Tibial nerve (tissue), 4 donors: Measurements from ENCODE around the gene ZG16B. TPM values are rescaled to one million over a fixed set of nuclear protein-coding genes. Genes with fewer than 3 reads are reported as not detected.

Experiments
- DNase-seq, 2 donors: peaks; one replicate each; pipeline ENCODE4 v3.0.0-alpha.2; 2019; ENCODE audit warnings: low spot score in 2 of 2
- H3K27ac ChIP-seq, 4 donors: fragments of 200-600 bp; sonication (generic) in 3 of 4; one replicate each; pipeline ENCODE4 v1.5.1; 2017 to 2019; ENCODE audit warnings: mild to moderate bottlenecking in 1 of 4
- H3K27me3 ChIP-seq, 2 donors: fragments of 200-600 bp; sonication (generic) in 1 of 2; one replicate each; pipeline versions ENCODE4 v1.5.1 to v1.6.0; 2017 to 2019
- H3K36me3 ChIP-seq, 3 donors: fragments of 200-600 bp; sonication (generic); one replicate each; pipeline ENCODE4 v1.5.1; 2018 to 2019
- H3K4me1 ChIP-seq, 4 donors: fragments of 200-600 bp; sonication (generic) in 3 of 4; one replicate each; pipeline ENCODE4 v1.5.1; 2017 to 2019
- H3K4me3 ChIP-seq, 4 donors: fragments of 200-600 bp; sonication (generic) in 3 of 4; one replicate each; pipeline ENCODE4 v1.5.1; 2017 to 2019; ENCODE audit warnings: mild to moderate bottlenecking in 1 of 4, moderate library complexity in 1 of 4
- H3K9me3 ChIP-seq, 4 donors: fragments of 200-600 bp; sonication (generic) in 3 of 4; one replicate each; pipeline ENCODE4 v1.5.1; 2017 to 2019
- EP300 ChIP-seq, 2 donors: sonication (generic); formaldehyde crosslinking; IDR thresholded peaks; one replicate each; pipeline ENCODE4 v1.6.1; 2017; ENCODE audit warnings: antibody characterized with exemption in 2 of 2, mild to moderate bottlenecking in 1 of 2
- POLR2A ChIP-seq, 2 donors: fragments of 450-650 bp; IDR thresholded peaks; one replicate each; pipeline ENCODE4 v1.6.1; 2017; ENCODE audit warnings: antibody characterized with exemption in 2 of 2, mild to moderate bottlenecking in 2 of 2, moderate library complexity in 2 of 2
- WGBS, 2 donors: methylation state at CpG; one replicate each; pipeline ENCODE4 v1.1.5; 2018; 5-methylcytosine and 5-hydroxymethylcytosine counted together
- total RNA-seq, 4 donors: library from RNA; depleted of rRNA; stranded (reverse); fragments of >200 nt; gene quantifications; one replicate each; pipeline ENCODE4 v1.1.0, GENCODE V29; 2016
- TF ChIP-seq, protein P1 (sequence below), 5 experiments: fragments of 200-600 bp in 3 of 5; fragments of 450-650 bp in 2 of 5; sonication (generic) in 3 of 5; IDR thresholded peaks; one replicate each; pipeline ENCODE4 v1.5.1; 2016 to 2019; ENCODE audit warnings: antibody characterized with exemption in 5 of 5, mild to moderate bottlenecking in 3 of 5, moderate library complexity in 2 of 5

Gene ZG16B
- total RNA-seq, 4 donors from 2014 or later = not detected

DNA sequence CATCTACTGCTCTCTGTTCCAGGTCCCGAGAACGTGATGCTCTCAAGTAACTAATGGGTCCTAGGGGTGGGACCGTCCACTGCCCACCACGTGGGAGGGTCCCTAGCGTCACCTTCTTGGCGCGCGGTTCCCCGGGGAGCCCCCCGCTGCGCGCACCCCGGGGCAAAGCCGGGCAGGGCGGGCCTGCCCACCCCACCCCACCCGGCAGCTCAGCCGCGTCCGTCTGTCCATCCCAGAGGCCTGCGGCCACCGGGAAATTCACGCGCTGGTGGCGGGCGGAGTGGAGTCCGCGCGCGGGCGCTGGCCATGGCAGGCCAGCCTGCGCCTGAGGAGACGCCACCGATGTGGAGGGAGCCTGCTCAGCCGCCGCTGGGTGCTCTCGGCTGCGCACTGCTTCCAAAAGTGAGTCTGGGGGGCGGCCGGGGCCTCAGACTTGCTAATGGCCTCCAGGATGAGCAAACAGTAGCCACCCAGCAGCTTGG lies 31.3 kb upstream of the ZG16B start:
- 85 to 86% methylated on average over 28 to 39 of the region's 39 CpGs for whole genome bisulfite sequencing, 2 donors
- no peak overlapping the region for H3K27ac ChIP-seq
- H3K4me3 ChIP-seq = no peak overlapping the region
- H3K27me3 ChIP-seq = peaks cover 0 to 16% of the 10 kb centered on the region in 2 donors
- H3K36me3 ChIP-seq = no peaks in the 10 kb centered on the region
- no peaks in the 10 kb centered on the region for H3K4me1 ChIP-seq
- DNase-seq = no peak
- peaks cover 0 to 10% (median 4%) of the 10 kb centered on the region in 4 donors for H3K9me3 ChIP-seq
- TF ChIP-seq POLR2A (IDR thresholded peaks at IDR 0.05) (no peak), EP300 (IDR thresholded peaks at IDR 0.05) (no peak)
- TF ChIP-seq, protein P1, sequence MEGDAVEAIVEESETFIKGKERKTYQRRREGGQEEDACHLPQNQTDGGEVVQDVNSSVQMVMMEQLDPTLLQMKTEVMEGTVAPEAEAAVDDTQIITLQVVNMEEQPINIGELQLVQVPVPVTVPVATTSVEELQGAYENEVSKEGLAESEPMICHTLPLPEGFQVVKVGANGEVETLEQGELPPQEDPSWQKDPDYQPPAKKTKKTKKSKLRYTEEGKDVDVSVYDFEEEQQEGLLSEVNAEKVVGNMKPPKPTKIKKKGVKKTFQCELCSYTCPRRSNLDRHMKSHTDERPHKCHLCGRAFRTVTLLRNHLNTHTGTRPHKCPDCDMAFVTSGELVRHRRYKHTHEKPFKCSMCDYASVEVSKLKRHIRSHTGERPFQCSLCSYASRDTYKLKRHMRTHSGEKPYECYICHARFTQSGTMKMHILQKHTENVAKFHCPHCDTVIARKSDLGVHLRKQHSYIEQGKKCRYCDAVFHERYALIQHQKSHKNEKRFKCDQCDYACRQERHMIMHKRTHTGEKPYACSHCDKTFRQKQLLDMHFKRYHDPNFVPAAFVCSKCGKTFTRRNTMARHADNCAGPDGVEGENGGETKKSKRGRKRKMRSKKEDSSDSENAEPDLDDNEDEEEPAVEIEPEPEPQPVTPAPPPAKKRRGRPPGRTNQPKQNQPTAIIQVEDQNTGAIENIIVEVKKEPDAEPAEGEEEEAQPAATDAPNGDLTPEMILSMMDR (IDR thresholded peaks at IDR 0.05) = no peak

DNA sequence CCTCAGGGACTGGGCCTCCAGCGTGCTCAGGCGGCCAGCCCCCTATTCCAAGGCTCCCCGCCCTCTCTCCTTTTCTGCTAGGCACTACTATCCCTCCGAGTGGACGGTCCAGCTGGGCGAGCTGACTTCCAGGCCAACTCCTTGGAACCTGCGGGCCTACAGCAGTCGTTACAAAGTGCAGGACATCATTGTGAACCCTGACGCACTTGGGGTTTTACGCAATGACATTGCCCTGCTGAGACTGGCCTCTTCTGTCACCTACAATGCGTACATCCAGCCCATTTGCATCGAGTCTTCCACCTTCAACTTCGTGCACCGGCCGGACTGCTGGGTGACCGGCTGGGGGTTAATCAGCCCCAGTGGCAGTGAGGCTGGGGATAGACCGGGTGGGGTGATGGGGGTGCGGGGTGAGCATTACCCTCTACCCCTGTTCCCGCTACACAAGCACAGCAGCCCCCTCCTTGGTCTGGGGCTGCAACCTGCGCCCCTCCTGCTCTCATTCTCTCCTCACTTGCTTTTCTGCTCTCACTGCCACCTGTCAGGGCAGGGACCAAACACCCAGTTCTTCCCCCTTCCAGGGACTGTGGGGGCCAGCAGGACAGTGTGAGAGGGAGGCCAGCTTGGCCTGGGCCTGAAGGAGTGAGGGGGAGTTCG lies 30.8 kb upstream of the ZG16B start:
- H3K4me3 ChIP-seq = no peak overlapping the region
- no peaks in the 10 kb centered on the region for H3K4me1 ChIP-seq
- H3K27ac ChIP-seq = no peak overlapping the region
- H3K27me3 ChIP-seq = peaks cover 0 to 15% of the 10 kb centered on the region in 2 donors
- no peak for DNase-seq
- 79 to 83% methylated on average over 20 to 21 of the region's 21 CpGs for WGBS, 2 donors
- TF ChIP-seq, protein P1 (IDR thresholded peaks at IDR 0.05) = no peak
- TF ChIP-seq EP300 (IDR thresholded peaks at IDR 0.05) = no peak
- TF ChIP-seq POLR2A (IDR thresholded peaks at IDR 0.05) = no peak
- peaks cover 0 to 16% (median 7%) of the 10 kb centered on the region in 4 donors for H3K9me3 ChIP-seq
- no peaks in the 10 kb centered on the region for H3K36me3 ChIP-seq

DNA sequence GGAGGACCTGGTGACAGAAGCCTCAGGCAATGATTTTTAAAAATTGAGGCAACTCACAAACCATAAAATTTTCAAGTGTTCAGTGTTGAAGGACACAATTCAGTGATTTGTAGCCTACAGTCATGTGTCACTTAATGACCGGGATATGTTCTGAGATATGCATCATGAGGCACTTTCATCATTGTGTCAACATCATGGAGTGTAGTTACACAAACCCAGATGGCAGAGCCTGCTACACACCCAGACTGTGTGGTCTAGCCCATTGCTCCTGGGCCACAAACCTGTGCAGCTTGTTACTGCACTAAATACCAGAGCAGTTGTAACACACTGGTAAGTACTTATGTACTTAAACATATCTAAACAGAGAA lies 30.3 kb upstream of the ZG16B start:
- Histone ChIP-seq H3K9me3 (peaks cover 0 to 21% (median 8%) of the 10 kb centered on the region in 4 donors), H3K4me1 (no peaks in the 10 kb centered on the region), H3K4me3 (no peak overlapping the region), H3K36me3 (no peaks in the 10 kb centered on the region), H3K27me3 (peaks cover 0 to 10% of the 10 kb centered on the region in 2 donors), H3K27ac (no peak overlapping the region)
- 59 to 85% methylated on average over 1 of the region's 1 CpG for WGBS, 2 donors
- DNase-seq = no peak
- TF ChIP-seq EP300 (IDR thresholded peaks at IDR 0.05) (no peak), POLR2A (IDR thresholded peaks at IDR 0.05) (no peak)
- TF ChIP-seq, protein P1 (IDR thresholded peaks at IDR 0.05) = no peak

DNA sequence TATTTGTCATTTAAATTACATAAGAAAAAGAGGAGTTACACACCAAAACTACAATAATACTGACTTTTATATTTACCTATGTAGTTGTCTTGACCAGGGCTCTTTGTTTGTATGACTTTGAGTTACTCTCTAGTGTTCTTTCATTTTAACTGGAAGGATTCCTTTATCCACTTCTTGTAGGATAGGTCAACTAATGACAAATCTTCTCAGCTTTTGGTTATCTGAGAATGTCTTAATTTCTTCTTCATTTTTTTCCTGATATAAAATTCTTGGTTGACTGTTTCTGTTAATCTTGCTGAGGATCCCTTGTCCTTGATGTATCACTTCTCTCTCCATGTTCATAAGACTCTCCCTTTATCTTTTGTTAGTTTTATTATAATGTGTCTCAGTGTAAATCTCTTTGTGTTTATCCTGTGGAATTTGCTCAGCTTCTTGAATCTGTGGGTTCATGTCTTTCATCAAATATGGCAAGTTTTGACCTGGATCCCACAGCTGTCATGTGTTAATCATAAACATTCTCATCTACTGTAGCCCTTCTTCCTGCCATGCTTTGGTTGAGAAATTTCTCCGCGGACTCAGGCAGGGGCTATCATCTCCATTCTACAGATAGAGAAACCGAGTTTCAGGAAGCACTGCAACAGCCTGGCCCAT lies 26.4 kb upstream of the ZG16B start:
- Histone ChIP-seq H3K4me1 (no peaks in the 10 kb centered on the region), H3K27me3 (no peaks in the 10 kb centered on the region), H3K4me3 (no peak overlapping the region), H3K36me3 (no peaks in the 10 kb centered on the region), H3K9me3 (peaks cover 0 to 29% (median 8%) of the 10 kb centered on the region in 4 donors), H3K27ac (no peak overlapping the region)
- WGBS, 2 donors = 80% methylated on average over 3 of the region's 3 CpGs
- no peak for TF ChIP-seq POLR2A (IDR thresholded peaks at IDR 0.05)
- TF ChIP-seq EP300 (IDR thresholded peaks at IDR 0.05) = no peak
- TF ChIP-seq, protein P1 (IDR thresholded peaks at IDR 0.05) = no peak
- DNase-seq = no peak

DNA sequence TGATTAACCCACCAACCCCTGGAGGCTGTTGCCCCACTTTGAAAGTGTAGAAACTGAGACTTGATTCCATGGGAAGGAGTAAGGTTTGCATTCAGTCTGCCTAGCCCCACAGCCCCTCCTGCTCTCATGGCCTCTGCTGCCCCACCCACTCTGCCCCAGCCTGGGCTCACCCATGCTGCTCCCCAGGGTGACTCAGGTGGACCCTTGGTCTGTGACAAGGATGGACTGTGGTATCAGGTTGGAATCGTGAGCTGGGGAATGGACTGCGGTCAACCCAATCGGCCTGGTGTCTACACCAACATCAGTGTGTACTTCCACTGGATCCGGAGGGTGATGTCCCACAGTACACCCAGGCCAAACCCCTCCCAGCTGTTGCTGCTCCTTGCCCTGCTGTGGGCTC lies 25.4 kb upstream of the ZG16B start:
- Histone ChIP-seq H3K27me3 (no peaks in the 10 kb centered on the region), H3K27ac (no peak overlapping the region), H3K9me3 (peaks cover 0 to 30% (median 8%) of the 10 kb centered on the region in 4 donors), H3K4me1 (no peaks in the 10 kb centered on the region), H3K36me3 (no peaks in the 10 kb centered on the region), H3K4me3 (no peak overlapping the region)
- WGBS, 2 donors = 84 to 97% methylated on average over 4 of the region's 4 CpGs
- TF ChIP-seq, protein P1 (IDR thresholded peaks at IDR 0.05) = no peak
- no peak for TF ChIP-seq EP300 (IDR thresholded peaks at IDR 0.05)
- no peak for TF ChIP-seq POLR2A (IDR thresholded peaks at IDR 0.05)
- no peak for DNase-seq
